Renal cortex interstitium (tissue), 11 donors: ENCODE results near the gene PDGFA. TPM values are rescaled to one million over a fixed set of nuclear protein-coding genes. Genes with fewer than 3 reads are reported as not detected.

Experiments used
- DNase-seq, 11 donors: peaks; one replicate each; pipeline ENCODE4 v3.0.0-alpha.2; 2013; ENCODE audit warnings: low read depth in 9 of 11, low spot score in 4 of 11; ENCODE audit errors: extremely low read depth in 1 of 11
- polyA plus RNA-seq, 3 donors: library from polyadenylated mRNA; unstranded; fragments of 120-200 nt; gene quantifications; one replicate each; pipeline ENCODE4 v1.2.1, GENCODE V29; 2013; ENCODE audit not compliant: insufficient read length in 3 of 3

The PDGFA gene
- polyA plus RNA-seq, 3 donors: 42.8 to 49.1 (median 45.0) TPM

GRCh38 chr7:522951-523314 lies 3.3 kb upstream of the PDGFA start:
- DNase-seq: no peak

DNA sequence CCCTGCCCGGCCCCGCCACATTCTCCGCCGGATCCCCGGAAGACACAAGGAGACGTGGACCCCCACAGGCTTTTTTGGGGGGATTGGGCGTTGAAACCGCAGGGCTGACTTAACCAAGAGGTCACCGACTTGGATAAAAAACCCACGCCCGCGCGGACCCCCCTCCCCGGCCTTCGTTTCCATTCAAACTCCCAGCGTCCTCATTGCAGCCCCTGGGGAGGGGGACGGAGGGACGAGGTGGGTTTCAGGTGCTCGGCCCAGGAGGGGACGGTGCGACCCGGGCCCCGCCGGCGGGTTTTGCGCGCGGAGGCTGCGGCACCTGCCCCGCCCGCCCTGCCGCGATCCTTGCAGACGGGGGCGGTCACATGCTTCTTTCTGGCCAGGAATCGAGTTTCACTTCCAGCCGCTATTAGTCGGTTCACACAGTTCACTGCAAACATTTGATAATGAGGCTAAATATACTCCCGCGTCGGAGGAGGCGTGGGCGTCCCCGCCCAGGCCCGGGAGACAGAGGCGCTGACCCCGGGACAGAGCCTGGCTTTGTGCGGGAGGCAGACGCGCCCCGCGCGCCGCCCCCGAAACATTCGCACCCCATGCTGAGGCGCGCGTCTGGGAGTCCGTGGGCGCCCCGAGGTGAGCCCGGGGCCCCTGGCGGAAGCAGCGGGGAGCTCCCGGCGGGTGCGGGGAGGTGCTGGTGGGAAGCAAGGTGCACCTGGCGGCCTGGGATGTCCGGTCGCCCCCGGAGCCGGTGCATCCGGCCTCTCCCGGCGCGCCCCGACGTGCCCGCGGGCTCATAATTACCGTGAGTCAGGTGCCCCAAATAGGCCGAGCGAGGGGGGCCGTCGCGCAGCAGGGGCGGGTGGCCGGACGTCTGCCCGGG lies 2.7 kb upstream of the PDGFA start:
- no peak for DNase-seq

GRCh38 chr7:521221-522070 lies 1.8 kb upstream of the PDGFA start:
- peak in 1 of 11 donors; percentile 72 for DNase-seq

DNA sequence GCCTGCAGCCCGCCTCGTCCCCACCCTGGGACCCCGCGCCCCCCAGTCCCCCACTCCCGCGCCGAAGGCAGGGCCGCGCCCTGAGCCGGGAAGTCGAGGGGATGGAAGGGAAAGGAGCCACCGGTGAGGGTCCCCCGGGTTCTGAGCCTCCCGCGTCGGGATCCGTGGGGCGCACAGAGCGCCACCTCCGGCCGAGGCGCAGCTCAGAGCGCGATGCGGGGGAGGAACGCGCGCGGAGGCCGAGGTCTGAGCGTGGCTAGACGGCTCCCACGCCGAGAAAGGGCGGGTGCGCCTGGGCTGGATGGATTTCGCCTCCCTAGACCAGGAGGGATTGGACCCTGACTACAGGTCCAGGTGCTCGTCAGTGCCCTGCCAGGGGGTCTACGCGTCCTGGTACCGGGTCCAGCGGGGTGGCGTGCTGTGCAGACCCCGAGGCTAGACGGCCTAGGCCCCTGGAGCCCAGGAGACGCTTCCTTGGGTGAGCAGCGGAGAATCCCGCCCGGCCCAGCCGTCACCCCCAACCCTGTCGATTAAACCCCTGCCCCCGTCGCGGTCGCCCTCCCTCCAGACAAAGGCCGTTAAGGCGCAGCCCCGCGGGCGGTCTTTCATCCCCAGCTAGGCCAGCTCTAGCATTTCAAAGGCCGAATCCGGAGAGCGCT lies 986 bp upstream of the PDGFA start:
- no peak for DNase-seq

DNA sequence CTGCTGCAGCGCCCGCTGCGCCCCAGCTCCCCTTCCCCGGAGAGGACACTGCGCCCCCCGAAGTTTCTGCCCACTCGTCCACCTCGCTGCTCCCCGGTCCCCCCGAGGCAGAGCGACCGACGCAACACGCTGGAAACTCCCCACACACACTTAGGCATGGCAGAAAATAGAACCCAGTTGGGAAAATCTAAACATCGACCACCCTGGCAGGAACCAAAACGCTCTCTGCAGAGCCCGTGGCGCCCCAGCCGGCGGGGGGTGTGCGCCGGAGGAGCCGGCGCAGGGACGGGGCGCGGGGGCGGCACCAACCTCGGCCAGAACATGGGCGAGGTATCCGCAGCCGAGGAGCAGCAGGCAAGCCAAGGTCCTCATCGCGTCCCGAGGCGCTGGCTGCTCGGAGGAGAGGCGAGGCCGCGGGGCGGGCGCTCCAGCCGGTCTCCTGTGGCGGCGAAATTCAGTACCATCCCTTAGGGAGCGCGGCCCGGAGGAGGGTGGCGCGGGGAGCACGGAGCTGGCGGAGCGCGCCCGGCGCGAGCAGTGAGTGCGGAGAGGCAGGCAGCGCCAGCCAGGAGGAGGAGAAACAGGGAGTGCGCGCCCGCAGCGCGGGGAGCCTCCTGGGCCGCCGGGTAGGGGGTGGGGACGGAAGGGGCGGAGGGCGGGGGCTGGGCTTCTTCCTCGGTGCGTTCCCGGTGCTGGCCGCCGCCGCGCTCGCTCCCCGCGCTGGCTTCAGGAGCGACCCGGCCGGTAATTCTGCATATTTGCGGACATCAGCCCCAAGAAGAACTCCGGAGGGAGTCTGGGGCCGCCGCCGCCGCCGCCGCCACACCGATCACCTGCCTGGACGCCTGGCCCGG lies 789 bp downstream of the PDGFA start:
- DNase-seq: peak in 4 of 11 donors; percentile 62 to 78 (median 72)

DNA sequence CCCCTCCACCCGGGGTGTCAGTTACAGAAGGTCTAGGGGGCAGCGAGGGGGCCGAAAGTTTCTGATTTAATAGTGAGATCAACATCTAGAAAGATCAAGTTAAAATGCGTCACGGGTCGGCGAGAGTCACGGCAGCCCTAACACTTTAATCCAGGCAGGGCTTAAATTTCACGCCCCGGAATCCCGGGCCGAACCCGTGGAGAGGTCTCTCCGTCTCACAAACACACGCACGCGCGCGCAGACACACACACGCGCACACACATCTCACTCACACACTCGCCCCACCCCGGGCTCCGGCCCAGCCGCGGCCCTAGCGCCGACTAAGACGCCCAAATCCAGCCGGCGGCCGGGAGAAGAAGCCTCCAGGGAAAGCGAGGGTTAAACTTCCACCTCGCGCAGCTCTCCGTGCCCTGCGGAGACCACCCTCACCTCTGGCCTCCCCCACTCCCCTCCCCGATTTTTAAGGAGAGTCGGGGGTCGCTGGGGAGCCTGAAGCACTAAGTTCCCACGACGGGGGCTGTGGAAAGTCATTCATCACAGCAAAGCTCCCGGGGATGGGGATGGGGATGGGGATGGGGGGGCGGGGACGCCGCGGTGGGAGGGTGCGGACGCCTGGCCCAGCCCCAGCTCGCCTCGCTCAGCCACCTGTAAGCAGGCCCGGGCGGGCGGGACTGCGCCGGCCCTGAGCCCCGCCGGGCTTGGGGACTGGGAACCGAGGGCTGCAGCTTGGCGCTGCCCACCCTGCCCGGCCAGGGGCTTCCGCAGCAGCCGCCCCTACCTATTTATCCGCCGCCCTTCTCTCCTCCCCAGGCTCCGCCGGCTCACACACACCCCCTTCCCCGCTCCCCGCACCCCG lies 1.6 kb downstream of the PDGFA start:
- no peak for DNase-seq

DNA sequence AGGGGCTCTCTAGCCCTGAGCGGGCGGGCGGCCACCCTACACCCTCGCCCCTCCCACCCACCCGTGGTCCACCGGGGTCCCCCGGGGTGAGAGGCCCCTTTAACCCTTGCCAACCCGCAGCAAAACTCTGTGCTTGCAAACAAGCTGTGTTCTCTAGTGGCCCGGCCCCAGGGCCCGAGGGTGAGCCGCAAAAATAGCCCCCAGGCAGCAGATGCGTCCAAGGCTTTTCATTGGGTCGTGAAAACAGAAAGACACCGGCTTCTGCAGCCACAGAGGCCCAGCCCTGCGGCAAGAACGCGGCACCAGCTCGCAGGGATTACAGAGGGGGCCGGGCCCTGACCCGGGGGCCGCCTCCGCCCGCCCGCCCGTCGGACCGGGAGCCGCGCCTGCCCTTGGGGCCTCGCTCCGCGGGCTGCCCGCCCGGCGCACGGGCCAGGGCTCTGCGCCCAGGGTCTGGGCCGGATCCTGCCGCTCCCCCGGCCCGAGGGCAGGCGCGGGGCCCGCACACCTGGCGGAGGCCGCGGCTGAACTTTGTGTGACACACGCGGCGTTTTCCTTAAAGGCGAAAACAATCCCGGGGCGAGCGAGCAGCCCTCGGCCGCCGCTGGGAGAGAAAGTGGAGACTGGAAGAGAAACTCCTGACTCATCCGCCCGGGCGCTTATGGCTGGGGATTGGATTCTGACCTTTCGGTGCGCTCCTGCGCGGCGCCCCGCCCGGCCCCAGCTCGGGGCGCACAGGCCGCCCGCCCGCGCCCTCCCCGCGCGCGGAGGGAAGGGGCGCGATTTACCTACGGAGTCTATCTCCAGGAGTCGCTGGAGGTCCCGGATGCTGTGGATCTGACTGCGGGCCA lies 2.8 kb downstream of the PDGFA start:
- DNase-seq: no peak

DNA sequence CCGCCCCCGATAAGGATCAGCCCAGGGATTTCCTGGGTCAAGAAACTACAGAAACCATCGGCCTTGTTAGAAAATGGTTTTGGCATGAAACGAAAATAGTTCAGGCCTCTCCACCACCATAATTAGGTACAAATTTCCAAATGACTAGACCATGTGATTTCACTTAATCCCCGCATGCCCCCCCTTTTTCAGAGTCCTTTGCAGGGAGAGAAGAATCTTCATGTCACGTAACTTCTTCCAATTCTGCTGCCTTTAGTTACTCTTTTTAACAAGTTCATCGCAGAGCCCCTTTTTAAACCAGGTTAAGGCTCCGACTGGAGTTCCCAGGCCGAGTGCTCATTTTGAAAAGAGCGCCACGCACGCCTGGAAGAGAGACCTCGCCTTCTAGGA lies 3.4 kb downstream of the PDGFA start:
- no peak for DNase-seq

DNA sequence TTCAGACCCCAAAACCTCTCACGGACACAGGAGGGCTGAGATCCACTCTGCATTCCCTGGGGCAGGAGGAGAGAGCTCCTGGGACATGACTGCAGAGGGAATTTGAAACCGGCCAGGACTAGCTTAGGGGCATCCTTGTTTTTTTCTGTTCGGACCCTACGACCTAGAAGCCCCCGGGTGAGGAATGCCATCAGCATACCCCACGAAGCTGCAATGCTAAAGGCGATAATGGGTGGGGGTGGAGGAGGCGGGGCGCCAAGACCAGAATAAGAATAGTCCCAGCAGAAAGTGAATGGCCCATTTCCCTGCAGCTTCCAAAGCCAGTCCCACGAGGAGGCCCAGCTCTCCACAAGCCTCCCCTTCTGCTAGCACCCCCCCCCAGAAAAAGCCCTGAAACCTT lies 4.0 kb downstream of the PDGFA start:
- no peak for DNase-seq

DNA sequence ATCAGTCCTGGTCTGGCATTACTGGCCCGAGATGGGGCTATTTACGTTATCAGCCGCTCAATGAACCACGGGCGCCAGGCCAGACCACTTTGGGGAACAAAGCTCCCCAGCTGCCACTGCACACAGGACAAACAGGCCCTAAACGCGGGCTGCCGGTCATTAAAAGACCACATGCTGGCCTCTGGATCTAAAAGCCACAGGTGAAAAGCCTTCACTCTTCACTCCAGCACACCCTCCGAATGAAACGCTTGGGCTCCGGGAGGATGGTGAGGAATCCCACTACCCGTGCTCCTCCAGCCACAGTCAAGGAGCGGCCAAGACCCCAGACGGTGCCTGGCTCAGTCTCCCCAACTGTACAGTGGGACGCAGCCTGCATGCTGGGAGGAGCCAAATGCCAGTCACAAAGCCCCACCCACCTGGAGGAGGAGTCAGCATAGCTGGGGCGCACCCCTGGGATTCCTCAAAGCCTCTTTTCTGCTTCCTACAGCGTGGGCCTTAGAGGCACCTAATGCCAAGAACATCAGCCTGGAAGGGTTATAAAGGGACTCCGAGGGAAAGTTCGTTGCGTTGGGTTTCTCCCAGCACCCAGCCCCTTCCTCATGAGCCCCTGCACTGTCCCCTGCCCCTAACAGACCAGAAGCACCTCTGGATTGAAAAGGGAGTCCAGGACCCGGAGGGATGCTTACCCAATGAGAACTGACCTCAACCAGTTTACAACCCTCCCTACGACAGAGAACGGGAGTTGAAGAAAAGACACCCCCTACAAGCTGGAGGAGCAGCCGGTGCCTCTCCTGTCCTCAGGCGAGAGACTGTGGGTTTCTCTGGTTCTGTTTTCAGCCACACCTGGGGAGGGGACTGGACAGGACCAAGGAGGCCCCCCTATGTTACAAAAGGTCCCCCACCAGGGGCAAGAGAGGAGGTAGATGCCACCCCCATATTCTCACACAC lies 4.7 kb downstream of the PDGFA start:
- no peak for DNase-seq

DNA sequence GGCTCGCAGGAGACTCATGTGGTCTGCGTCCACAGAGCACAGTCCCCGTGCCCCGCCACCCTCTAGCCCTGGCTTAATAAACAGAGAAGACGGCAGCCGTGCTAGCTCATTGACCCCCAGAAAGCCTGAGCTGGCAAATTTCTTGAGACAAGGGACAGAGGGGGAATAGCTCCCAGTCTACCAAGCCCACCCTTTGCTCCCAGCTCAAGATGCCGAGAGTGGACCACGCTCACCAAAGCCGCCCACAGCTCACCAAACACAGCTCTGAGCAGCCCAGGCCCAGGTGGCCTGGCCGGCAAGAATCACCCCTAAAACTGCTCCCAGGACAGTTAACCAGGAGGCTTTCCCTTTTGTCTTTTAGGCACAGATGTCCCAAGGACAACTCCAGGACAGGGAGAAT lies 5.4 kb downstream of the PDGFA start:
- no peak for DNase-seq

DNA sequence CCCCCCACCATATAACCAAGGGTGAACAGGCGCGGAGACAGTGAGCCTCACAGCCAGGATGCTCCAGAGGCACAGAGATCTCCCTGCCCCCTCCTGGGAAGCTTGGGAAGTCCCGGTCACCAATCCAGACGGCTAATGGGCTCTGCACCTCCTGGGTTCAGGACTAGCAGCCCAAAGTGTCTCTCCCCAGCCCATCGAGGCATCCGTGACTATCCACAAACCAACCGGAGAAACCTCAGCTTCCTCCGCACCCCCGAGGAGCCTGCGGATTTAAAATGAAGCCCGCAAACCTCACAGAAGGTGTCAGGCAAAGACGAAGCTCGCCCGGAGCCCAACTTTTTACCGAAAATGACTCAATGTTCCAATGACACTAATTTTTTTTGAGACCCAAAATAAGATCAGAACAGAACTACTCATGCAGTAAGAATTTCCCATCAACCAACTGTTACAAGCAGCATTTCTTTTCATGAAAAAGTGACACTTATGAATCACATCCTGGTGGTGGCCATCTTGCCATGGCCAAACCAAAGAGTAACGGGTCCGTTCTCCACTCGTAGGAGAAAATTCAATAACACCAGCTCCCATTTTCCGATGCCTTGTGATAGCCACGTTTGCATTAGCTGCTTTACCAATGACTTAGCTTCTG lies 6.0 kb downstream of the PDGFA start:
- DNase-seq: no peak

GRCh38 chr7:512541-513311 lies 6.9 kb downstream of the PDGFA start:
- DNase-seq: no peak

DNA sequence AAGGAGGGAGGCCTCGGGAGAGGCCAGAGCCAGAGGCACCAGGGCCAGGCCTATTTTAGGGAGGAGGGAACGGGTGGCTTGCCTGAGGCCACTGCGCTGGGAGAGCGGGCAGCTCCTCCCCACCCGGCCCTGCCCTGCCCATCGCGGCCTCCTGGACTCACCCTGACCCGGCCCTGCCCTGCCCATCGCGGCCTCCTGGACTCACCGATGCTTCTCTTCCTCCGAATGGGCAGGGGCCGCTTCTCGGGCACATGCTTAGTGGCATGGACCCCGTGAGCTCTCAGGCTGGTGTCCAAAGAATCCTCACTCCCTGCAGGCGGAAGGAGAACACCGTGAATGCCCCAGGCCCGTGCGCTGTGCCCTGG lies 7.5 kb downstream of the PDGFA start:
- no peak for DNase-seq
